Astrocyte (in vitro differentiated cells and primary cell): ENCODE data around the gene FSTL1. TPM values are rescaled to one million over a fixed set of nuclear protein-coding genes. Genes with fewer than 3 reads are reported as not detected.
A peak's percentile ranks its signal among the peaks of the same experiment; 100 is the strongest.

Experiments used
- DNase-seq: peaks from one replicate; pipeline ENCODE4 v3.0.0-alpha.2; 2010; ENCODE audit warnings: low read depth
- FAIRE-seq: peaks from 2 replicates; lab custom pipeline; 2011; peaks lifted over from hg19 to GRCh38; lab: Jason Lieb, UNC
- H2AFZ ChIP-seq: 2 replicates; pipeline ENCODE4 v1.6.0; 2012; ENCODE audit warnings: low read depth, low read length, inconsistent platforms
- H3K27ac ChIP-seq: 2 replicates; pipeline ENCODE4 v1.5.1; 2011; ENCODE audit warnings: low read depth, low read length, inconsistent platforms
- H3K27me3 ChIP-seq: 2 replicates; pipeline ENCODE4 v1.6.0; 2011; ENCODE audit warnings: low read length, inconsistent platforms; ENCODE audit not compliant: insufficient read depth
- H3K36me3 ChIP-seq: 2 replicates; pipeline ENCODE4 v1.5.1; 2011; ENCODE audit warnings: low read length, inconsistent platforms; ENCODE audit not compliant: insufficient read depth
- H3K4me1 ChIP-seq: 2 replicates; pipeline ENCODE4 v1.5.1; 2011; ENCODE audit warnings: low read length, inconsistent platforms; ENCODE audit not compliant: insufficient read depth
- H3K4me2 ChIP-seq: 2 replicates; pipeline ENCODE4 v1.6.0; 2012; ENCODE audit warnings: low read length, inconsistent platforms
- H3K4me3 ChIP-seq: 2 replicates; pipeline ENCODE4 v1.5.1; 2011; ENCODE audit warnings: low read depth, mild to moderate bottlenecking, low read length, inconsistent platforms; ENCODE audit not compliant: insufficient read depth
- H3K79me2 ChIP-seq: 2 replicates; pipeline ENCODE4 v1.6.0; 2012; ENCODE audit warnings: mild to moderate bottlenecking, low read length, inconsistent platforms; ENCODE audit not compliant: insufficient read depth
- H3K9ac ChIP-seq: 2 replicates; pipeline ENCODE4 v1.6.0; 2012; ENCODE audit warnings: mild to moderate bottlenecking, low read length, inconsistent platforms
- H3K9me3 ChIP-seq: 2 replicates; pipeline ENCODE4 v1.5.1; 2012; ENCODE audit warnings: low read depth, mild to moderate bottlenecking, low read length, inconsistent platforms; ENCODE audit not compliant: insufficient read depth
- H4K20me1 ChIP-seq: 2 replicates; pipeline ENCODE4 v1.6.0; 2012; ENCODE audit warnings: low read length, inconsistent platforms; ENCODE audit not compliant: insufficient read depth
- H3K27ac Mint-ChIP-seq: one replicate; pipeline ENCODE4 v1.8.0; 2021; ENCODE audit warnings: mild to moderate bottlenecking, mixed read lengths; ENCODE audit not compliant: unreplicated experiment
- H3K27me3 Mint-ChIP-seq: one replicate; pipeline ENCODE4 v1.8.0; 2021; ENCODE audit warnings: low read depth, mixed read lengths; ENCODE audit not compliant: unreplicated experiment
- H3K36me3 Mint-ChIP-seq: one replicate; pipeline ENCODE4 v1.8.0; 2021; ENCODE audit warnings: low read depth, mixed read lengths; ENCODE audit not compliant: unreplicated experiment
- H3K4me1 Mint-ChIP-seq: one replicate; pipeline ENCODE4 v1.8.0; 2021; ENCODE audit warnings: low read depth, mixed read lengths; ENCODE audit not compliant: unreplicated experiment
- H3K4me3 Mint-ChIP-seq: one replicate; pipeline ENCODE4 v1.8.0; 2021; ENCODE audit warnings: mild to moderate bottlenecking, moderate library complexity, mixed read lengths; ENCODE audit not compliant: unreplicated experiment
- H3K9me3 Mint-ChIP-seq: one replicate; pipeline ENCODE4 v1.8.0; 2021; ENCODE audit warnings: mild to moderate bottlenecking, mixed read lengths; ENCODE audit not compliant: unreplicated experiment
- CTCF ChIP-seq: IDR thresholded peaks from 2 replicates; pipeline ENCODE4 v1.5.1; 2011; ENCODE audit warnings: low read depth, mild to moderate bottlenecking, inconsistent platforms, low read length, moderate library complexity; ENCODE audit not compliant: insufficient read depth
- EZH2 ChIP-seq: IDR thresholded peaks from 2 replicates; pipeline ENCODE4 v1.6.1; 2012; ENCODE audit warnings: mild to moderate bottlenecking, low read length, inconsistent platforms; ENCODE audit not compliant: insufficient read depth
- total RNA-seq: library from RNA; stranded (reverse); gene quantifications from 2 replicates; pipeline ENCODE4 v1.2.1, GENCODE V29; 2021

FSTL1 gene
- total RNA-seq, 1 donor from 2014 or later = 1,010 TPM

DNA sequence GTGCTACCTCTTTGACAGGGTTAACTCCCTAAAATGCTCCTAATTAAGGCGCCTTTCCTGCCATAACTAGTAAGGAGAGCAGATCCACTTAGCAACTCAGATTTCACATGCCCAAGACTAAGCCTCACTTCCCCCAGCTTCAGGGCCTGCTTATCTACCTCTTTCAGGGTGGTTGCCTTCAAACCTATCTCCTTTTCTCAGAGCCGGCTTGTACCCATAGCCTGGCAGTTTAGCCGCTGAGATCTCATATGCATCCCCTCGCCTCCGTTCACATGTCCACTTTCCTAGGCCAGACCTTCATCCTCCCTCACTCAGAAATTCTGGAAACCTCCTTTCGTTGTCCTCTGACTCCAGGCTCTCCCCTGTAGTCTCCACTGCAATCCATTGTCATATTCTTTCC lies 1.0 kb upstream of the FSTL1 start:
- peaks cover 8% of the 10 kb centered on the region for H3K36me3 ChIP-seq
- H3K9me3 ChIP-seq = no peaks in the 10 kb centered on the region
- Mint-ChIP-seq H3K4me1 (peaks cover 13% of the 10 kb centered on the region), H3K27me3 (no peaks in the 10 kb centered on the region), H3K4me3 (peak overlapping the region; percentile 85), H3K9me3 (no peaks in the 10 kb centered on the region), H3K36me3 (peaks cover 3% of the 10 kb centered on the region), H3K27ac (peak overlapping the region; percentile 63)
- FAIRE-seq (no peak), DNase-seq (no peak)
- H3K27ac ChIP-seq = no peak overlapping the region
- H3K9ac ChIP-seq = peak overlapping the region; percentile 99
- H3K4me3 ChIP-seq = peak overlapping the region; percentile 93
- TF ChIP-seq EZH2 (no peak), CTCF (no peak)
- H3K4me2 ChIP-seq = peak overlapping the region; percentile 94
- peak overlapping the region; percentile 73 for H2AFZ ChIP-seq
- H4K20me1 ChIP-seq = peaks cover 30% of the 10 kb centered on the region
- peaks cover 23% of the 10 kb centered on the region for H3K4me1 ChIP-seq
- H3K27me3 ChIP-seq = no peaks in the 10 kb centered on the region
- H3K79me2 ChIP-seq = peaks cover 40% of the 10 kb centered on the region

- peak overlapping the region; percentile 63 for H3K27ac Mint-ChIP-seq
- Histone ChIP-seq H3K79me2 (peaks cover 45% of the 10 kb centered on the region), H3K36me3 (peaks cover 8% of the 10 kb centered on the region), H3K4me1 (peaks cover 28% of the 10 kb centered on the region), H4K20me1 (peaks cover 35% of the 10 kb centered on the region), H3K27me3 (no peaks in the 10 kb centered on the region), H3K9me3 (no peaks in the 10 kb centered on the region), H3K9ac (peak overlapping the region; percentile 99), H3K4me3 (peak overlapping the region; percentile 93), H2AFZ (peak overlapping the region; percentile 73), H3K27ac (peak overlapping the region; percentile 94), H3K4me2 (peak overlapping the region; percentile 94)
- peak overlapping the region; percentile 85 for H3K4me3 Mint-ChIP-seq
- H3K27me3 Mint-ChIP-seq = no peaks in the 10 kb centered on the region
- DNase-seq (no peak), FAIRE-seq (no peak)
- no peaks in the 10 kb centered on the region for H3K9me3 Mint-ChIP-seq
- H3K4me1 Mint-ChIP-seq = peaks cover 17% of the 10 kb centered on the region
- TF ChIP-seq CTCF (no peak), EZH2 (no peak)
- peaks cover 8% of the 10 kb centered on the region for H3K36me3 Mint-ChIP-seq
These were observed 525 bp upstream of the FSTL1 start for GRCh38 chr3:120451272-120451761.
